Activated T-cell treated with anti-CD3 and anti-CD28 coated beads for 24 hours (primary cell): ENCODE results near the gene SLAMF7.
"Not testable (repeated sequence)": the region's sequence is repeated elsewhere in the genome, so short reads cannot be mapped to it uniquely, and the experiment has no call there.

ENCODE experiments used
- DNase-seq: peaks from one replicate; pipeline ENCODE4 v3.0.0-alpha.2; 2020; ENCODE audit warnings: low read depth

Gene SLAMF7, protein sequence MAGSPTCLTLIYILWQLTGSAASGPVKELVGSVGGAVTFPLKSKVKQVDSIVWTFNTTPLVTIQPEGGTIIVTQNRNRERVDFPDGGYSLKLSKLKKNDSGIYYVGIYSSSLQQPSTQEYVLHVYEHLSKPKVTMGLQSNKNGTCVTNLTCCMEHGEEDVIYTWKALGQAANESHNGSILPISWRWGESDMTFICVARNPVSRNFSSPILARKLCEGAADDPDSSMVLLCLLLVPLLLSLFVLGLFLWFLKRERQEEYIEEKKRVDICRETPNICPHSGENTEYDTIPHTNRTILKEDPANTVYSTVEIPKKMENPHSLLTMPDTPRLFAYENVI

DNA sequence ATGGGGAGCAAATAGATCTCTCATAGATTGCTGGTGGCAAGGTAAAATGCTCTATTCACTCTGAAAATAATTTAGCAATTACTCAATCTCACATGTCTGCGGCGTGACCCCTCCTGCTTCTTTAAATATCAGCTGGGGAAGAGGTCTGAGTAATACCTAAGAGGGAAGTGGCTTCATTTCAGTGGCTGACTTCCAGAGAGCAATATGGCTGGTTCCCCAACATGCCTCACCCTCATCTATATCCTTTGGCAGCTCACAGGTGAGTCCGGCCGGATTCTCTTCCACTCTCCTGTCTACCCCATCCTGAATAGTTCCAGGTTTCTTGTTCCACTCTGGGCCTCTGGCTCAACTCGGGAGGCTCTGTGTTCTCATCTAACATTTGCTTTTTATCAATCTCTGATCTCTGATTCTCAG is at the start of gene SLAMF7:
SLAMF7 (plus strand) TSS at position 150 of the 414 bp plus-strand sequence; CDS start at position 205, 55 bp downstream.
- DNase-seq, result no peak

DNA sequence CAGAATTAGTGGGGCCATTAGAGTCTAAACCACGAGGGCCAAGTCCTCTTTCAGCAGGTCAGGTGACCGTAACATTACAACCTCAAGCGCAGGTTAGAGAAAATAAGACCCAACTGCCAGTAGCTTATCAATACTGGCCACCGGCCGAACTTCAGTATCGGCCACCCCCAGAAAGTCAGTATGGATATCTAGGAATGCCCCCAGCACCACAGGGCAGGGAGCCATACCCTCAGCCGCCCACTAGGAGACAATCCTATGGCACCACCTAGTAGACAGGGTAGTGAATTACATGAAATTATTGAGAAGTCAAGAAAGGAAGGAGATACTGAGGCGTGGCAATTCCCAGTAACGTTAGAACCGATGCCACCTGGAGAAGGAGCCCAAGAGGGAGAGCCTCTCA is 46.7 kb upstream of the SLAMF7 start:
- DNase-seq, result not testable (repeated sequence)

DNA sequence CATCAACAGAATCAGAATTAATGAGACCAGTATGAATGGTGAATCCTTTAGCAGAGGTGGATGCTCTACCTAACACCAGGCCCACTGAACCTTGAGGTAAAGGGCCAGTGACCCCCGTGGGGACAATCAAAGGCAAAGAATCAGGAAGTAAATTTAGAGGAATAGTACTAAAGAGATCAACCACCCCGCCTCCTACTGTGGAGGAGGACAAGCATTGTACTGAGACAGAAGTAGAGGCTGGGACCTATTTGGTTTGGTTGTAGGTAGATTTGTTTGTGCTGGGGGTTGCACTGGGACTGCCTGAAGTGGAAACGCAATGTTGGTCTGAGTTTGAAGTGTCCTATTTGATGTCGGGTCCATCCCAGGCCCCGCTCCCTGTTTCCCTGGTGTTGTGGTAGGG is 36.9 kb upstream of the SLAMF7 start:
- no peak for DNase-seq

DNA sequence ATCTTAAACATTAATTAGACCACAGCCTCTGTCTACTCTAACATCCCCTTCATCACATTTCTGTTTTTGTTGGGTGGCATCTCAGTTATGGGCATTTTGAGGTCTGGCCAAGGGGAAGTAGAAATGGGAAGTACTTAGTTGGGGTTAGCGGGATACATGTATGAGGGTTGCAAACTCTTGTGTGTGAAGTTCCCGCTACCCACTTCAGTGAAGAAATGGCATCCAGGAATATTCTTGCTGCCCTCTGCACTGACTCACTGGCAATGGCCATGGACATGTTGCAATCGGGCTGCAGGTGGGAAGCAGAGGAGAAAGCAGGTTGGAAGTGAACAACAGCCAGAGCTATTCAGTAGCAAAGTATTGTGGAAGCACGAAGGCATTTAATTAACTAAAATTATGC is 34.8 kb upstream of the SLAMF7 start:
- DNase-seq, result no peak

DNA sequence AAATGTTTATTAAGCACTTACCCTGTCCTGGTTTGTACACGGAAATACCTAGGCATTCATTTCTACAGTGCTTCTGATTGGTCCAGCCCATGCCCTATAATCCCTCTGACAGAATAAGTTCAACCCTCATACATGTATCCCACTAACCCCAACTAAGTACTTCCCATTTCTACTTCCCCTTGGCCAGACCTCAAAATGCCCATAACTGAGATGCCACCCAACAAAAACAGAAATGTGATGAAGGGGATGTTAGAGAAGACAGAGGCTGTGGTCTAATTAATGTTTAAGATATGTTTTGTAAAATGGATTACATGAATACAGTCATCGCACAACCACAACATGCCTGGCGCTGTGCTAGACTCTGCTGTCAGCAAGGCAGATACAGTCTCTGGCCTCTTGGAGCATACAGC is 33.8 kb upstream of the SLAMF7 start:
- DNase-seq, result not testable (repeated sequence)

DNA sequence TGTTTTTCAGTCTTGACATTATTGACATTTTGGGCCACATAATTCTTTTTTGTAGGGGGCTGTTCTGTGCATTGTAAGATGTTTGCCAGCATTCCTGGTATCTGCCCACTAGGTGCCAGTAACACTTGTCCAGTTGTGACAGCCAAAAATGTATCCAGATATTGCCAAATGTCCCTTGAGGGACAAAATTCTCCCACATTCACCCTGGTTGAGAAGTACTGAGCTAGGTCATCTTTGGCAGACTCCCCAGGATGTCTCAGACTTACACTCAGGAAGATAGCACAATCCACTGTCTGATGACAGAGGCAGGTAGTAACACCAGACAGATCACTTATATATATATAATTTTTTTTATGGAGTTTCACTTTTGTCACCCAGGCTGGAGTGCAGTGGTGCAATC is 33.3 kb upstream of the SLAMF7 start:
- DNase-seq, result no peak

DNA sequence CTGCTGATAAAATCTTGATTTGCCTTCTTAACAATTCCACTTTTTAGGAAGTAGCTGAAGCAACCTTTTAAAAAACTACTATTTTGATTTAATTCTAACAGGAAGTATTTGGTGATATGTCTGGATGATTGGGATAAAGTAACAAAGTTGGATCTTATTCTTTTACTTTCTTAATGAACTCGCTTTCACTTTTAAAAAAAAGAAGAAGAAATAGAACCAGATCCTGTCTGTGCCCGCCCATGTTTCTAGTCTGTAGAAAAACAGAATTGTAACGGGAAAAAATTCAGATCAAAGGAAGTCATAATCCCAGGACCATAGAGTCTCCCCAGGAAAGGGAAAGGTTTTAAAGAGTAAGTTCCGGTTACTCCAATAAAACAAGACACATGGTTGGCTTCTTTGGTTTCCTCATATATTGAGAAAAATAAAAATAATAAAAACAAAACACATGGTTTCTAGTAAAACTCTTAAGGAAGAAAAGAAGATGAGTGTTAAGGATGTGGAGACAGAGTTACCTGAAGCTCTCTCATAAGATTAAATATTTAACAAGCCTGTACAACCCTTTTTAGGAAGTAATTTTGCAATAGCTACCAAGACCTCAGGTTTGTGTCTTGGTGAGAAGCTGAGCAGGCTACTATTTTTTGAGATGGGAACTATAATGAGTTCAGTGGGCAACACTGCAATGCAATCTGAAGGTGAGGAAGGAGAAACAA is 32.4 kb upstream of the SLAMF7 start:
- no peak for DNase-seq

DNA sequence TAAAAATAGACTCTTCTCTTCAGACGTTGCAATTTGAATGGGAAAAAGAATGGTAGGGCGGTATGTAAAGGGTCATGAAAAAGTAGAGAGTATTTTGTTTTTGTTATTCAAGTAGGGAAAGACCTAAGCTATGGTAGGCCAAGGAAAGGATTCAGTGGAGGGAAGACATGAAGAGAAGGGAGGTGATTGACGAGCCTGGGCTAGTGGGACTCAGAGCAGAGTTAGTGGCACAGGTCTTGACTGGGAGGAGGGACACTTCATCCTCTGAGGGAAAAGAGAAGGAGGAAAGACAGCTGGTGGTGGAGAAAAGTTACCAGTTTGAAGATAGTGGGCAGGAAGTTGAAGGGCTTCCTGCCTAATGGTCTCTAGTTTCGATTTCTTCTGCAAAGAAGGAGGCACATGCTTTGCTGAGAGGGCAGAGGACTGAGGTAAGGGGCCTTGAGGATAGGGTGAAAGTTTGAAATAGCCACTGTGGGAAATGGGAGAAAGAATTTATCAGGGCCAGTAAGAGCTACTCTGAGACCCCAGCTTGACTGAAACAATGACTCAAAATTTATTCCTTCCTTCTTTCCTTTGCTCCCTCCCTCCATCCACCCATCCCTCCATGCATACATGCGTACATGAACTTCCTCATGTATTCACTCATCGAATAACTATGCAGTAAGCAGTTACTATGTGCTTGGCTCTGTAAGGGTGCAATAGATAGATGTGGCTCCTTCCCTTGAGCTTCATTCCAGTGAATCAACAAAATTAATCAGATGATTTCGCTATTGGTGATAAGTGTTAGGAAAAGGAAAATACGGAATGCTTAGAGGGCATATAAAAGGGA is 31.6 kb upstream of the SLAMF7 start:
- DNase-seq, result no peak

DNA sequence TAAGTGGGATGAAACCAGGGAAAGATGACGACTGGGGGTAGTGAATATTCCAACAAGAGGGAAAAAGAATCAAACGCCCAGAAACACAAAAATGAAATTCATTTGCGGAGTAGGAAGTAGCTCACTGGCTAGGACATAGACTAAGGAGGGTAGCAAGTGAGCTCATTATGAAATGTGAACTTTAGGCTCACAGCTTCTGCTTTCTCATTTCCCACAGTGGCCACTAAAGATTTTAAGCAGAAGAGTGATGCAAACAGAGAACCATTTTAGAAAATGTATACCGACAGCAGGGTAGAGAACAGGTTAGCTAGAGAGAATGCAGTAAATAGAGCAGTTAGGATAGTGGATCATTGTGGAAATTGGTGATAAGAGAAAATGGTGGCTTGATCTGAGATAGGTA is 30.9 kb upstream of the SLAMF7 start:
- no peak for DNase-seq

DNA sequence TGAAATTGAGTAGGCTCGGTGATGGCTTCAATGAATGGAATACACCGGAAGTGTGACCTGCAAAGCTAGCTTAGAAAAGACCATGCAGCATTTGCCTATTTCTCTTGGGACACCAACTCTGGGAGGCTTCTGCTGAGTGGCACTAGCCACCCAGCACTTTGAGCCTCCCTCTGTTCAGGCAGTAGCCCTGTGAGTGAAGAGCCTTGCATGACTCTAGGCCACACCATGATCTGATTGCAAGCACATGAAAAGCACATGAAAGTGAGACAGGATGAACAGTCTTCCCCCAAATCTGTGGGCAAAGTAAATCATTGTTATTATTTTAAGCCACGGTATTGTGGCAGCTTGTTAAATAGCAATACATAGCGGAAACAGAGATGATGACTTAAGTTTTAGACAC is 30.2 kb upstream of the SLAMF7 start:
- no peak for DNase-seq

DNA sequence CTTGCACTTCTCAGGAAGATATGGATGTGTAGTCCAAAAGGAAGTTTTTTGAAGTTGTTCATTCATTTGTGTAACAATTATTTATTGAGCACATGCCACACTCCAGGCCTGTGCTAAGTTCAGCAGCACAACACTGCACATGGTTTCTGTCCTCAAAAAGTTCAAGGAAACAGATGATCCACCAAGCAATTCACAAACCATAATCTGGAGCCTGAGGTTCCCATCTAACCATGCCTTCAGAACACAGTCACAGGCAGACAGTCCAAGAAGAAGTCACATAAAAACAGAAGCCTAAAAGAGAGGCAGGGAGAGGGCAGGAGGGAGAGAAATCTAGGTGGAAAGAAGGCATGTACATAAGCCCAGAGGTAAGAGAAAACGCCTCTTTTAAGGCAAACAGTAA is 29.3 kb upstream of the SLAMF7 start:
- DNase-seq, result no peak

DNA sequence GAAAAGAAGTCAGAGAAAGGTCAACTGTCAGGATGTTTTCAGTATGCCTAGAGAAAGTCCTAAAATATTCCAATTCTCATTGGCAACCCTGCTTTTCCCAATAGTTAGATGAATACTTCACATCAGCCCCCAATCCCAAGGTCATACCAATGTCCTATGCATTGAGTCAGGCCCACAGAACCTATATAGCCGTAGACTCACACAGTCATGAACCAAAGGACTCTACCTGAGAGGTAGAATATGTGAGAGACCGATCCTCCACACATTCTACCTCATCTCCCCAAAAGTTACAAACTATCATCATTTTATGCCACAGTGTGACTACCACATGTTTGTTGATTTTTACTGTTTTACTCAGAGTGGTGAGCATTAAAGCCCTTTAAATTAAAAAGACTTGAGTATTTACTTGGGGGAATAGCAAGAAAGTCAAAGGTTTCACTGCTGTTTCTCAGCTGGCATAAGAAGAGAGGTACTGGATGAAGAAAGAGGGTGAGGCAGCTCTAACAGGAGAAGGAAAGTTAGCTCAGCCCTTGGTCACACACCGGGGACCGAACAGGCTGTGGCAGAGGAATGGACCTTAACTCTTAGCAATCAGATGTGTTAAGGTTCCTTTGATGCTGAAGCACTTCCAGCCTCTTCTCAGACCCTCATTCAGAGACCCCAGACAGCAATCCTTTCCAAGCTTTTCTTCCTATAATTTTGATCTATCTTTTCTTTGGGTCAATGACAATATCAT is 28.4 kb upstream of the SLAMF7 start:
- DNase-seq, result no peak

DNA sequence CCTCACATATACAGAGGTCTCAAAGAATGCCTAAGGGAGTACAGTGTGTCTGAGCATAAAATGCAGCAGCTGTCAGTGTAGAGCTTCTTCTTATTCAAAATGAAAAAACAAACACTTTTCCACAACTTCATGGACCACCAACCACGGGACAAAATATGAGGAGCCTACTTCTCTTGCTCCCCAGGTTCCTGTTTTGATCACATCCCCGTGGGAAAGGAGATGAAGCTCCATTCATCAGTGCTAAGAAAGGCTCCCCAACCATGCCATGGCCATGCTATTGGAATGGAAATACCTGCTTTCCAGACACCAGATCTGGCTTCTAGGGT is 27.8 kb upstream of the SLAMF7 start:
- no peak for DNase-seq

DNA sequence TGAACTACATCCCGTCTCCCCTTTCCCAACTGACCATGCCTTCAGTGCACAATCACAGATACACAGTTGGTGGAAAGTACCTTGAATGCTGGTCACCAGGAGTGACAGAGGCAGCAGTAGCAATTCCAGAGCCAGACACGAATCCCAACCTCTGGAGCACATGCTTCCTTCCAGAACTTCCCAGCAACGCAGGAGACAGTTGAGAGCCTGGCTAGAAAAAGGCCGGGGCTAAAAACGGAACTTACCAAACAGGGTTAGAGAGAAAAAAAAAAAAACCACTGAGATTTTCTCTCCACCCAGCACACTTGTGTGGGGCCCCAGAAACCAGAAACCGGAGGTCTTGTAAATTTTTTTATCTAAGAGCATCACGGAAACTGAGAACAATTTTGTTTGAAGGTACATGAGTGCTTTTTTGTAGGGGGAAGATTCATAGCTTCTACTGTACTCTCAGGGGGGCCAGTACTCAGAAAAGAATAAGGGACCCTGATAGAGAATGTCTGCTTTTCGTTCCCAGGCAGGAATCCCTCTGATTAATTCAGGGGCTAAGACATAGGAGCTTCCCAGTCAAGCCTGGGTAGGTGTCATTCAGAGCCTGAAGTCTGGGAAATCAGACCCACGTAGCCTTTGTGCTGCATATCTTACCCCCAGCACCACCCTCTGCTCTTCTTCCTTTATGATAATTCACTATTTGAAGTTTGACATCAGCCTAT is 27.3 kb upstream of the SLAMF7 start, which contains the start of gene CD48:
CD48 (minus strand) TSS at position 221 of the 710 bp plus-strand sequence; CDS start at position 162, 59 bp downstream.
- no peak for DNase-seq

DNA sequence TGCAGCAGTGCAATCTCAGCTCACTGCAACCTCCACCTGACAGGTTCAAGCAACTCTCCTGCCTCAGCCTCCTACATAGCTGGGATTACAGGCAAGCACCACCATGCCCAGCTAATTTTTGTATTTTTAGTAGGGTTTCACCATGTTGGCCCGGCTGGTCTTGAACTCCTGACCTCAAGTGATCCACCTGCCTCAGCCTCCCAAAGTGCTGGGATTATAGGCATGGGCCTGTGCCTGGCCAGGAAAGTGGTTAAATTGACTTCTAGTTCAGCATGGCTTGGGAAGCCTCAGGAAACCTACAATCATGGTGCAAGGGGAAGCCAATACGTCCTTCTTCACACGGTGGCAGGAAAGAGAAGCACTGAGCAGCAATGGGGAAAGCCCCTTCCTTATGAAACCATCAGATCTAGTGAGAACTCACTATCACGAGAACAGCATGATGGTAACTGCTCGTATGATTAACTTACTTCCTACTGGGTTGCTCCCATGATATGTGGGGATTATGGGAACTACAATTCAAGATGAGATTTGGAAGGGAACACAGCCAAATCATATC is 26.4 kb upstream of the SLAMF7 start:
- not testable (repeated sequence) for DNase-seq

DNA sequence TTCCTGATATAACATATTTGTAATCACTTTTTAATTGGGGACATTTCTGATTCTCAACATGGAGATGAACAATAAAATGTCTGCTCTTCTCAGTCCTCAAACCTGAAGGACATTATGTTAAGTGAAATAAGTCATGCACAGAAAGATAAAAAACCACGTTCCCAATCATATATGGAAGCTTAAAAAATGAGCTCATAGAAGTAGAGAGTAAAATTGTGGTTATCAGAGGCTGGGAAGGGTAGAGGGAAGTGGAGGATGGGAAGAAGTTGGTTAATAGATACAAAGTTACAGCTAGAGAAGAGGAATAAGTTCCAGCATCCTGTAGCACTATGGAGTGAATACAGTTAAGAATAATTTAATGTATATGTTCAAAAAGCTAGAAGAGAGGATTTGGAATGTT is 25.9 kb upstream of the SLAMF7 start:
- no peak for DNase-seq

DNA sequence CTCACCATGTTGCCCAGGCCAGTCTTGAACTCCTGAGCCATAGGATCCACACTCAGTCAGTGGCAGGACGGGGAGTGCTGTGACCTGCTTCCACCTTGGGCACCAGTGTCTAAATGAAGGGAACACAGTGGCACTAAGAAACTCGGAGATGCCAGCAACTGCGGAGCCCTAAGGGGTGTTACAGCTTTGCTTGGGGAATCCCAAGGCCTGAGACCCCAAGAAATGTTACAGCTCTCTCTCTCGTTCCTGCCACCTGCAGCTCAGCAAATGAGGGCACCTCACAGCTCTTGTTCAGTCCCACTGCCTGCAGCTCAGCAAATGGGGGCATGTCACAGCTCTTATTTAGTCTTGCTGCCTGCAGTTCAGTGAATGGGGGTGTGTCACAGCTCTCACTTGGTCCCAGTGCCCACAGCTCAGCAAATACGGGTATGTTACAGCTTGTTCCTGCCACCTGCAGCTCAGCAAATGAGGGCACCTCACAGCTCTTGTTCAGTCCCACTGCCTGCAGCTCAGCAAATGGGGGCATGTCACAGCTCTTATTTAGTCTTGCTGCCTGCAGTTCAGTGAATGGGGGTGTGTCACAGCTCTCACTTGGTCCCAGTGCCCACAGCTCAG is 24.9 kb upstream of the SLAMF7 start:
- not testable (repeated sequence) for DNase-seq

DNA sequence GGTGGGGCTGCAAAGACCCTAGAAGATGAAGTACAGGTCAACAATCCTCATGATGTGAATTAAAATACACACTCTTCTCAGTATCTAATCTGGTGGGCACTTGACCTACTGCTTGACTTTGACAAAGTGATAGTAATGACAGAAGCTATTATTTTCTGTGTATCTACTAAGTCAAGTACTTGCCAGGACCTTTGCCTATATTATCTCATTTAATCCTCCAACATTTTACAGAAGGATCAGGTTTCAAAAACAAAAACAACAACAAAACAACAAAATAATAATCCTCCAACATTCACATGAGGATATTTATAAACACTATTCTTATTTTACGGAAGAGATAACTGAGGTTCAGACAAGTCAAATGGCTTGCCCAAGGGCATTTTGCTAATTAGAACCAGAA is 23.0 kb upstream of the SLAMF7 start:
- DNase-seq, result no peak

DNA sequence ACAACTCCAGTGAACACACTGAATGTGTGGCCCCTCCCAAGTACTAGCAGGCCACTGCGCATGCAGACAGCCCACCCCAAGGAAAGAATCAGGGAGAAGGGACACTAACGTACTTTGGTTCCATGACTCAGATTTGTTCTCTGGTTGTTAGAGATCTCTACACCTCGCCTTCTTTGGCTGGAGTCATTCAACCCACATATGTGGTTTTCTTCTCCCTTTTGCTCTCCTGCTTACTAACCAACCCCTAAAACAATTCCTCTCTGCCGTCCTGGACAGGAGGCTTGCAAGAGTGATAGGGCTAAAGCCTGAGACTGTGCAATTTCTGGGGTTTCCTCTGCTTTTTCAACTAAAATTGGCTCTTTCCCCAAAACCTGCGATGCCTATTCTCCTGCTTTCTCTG is 21.7 kb upstream of the SLAMF7 start:
- no peak for DNase-seq

DNA sequence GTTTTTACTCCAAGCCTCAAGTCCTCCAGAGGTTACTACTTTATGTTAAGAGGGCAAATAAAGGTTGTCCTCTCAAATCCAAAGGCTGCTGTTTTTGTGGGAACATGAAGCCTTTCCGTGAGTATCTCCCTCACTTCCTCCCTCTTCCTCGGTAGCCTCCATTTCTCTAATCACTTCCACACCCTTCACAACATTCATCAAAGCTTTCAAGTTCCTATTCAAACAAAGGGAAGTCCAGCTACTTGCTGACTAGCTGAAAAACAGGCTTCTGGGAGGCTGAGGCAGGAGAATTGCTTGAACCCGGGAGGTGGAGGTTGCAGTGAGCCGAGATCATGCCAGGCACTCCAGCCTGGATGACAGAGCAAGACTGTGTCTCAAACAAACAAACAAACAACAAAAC is 20.8 kb upstream of the SLAMF7 start:
- DNase-seq, result no peak
